Colonic mucosa (tissue), 4 donors: ENCODE measurements around the gene TEDC1. TPM values are rescaled to one million over a fixed set of nuclear protein-coding genes. Genes with fewer than 3 reads are reported as not detected.

ENCODE experiments used
- DNase-seq: peaks from one replicate; pipeline ENCODE4 v3.0.0-alpha.2; 2020
- H3K27ac ChIP-seq: fragments of 200-600 bp; one replicate; pipeline ENCODE4 v1.8.0; 2021
- H3K27me3 ChIP-seq: fragments of 200-600 bp; one replicate; pipeline ENCODE4 v1.8.0; 2021
- H3K36me3 ChIP-seq: fragments of 200-600 bp; one replicate; pipeline ENCODE4 v1.8.0; 2021
- H3K4me1 ChIP-seq: fragments of 200-600 bp; one replicate; pipeline ENCODE4 v1.8.0; 2021; ENCODE audit warnings: mild to moderate bottlenecking
- H3K4me3 ChIP-seq: fragments of 200-600 bp; one replicate; pipeline ENCODE4 v1.8.0; 2021
- H3K9ac ChIP-seq, 2 donors: one replicate each; pipeline ENCODE4 v1.7.0; 2013; ENCODE audit warnings: control low read depth in 2 of 2, low read depth in 2 of 2, low read length in 2 of 2
- H3K9me3 ChIP-seq: fragments of 200-600 bp; one replicate; pipeline ENCODE4 v1.8.0; 2021
- intact Hi-C: fragments of 100-400 bp; cut with DNase I; formaldehyde crosslinking; loops from one replicate; pipeline ENCODE4 v1.14.1; 2022
- total RNA-seq, 2 donors: library from RNA; stranded (reverse); fragmentation: NEBNext Ultra II Directional in 1 of 2; extraction: Animal tissue kit (Norgen Biotek cat#: 25700) in 1 of 2; gene quantifications; one replicate each; pipeline ENCODE4 v1.2.1, GENCODE V29; 2021
- TF ChIP-seq, protein P1 (sequence below): fragments of 200-600 bp; IDR thresholded peaks from one replicate; pipeline ENCODE4 v1.8.0; 2022; ENCODE audit warnings: antibody characterized with exemption, mild to moderate bottlenecking
- donor health status: healthy.
- donor health status: DM: no; HTN: no; CAD: no.
- donor health status: DM: no; HTN: no; CAD: no.

TEDC1 gene
- total RNA-seq, 2 donors from 2014 or later = 15.0 to 55.7 TPM

DNA sequence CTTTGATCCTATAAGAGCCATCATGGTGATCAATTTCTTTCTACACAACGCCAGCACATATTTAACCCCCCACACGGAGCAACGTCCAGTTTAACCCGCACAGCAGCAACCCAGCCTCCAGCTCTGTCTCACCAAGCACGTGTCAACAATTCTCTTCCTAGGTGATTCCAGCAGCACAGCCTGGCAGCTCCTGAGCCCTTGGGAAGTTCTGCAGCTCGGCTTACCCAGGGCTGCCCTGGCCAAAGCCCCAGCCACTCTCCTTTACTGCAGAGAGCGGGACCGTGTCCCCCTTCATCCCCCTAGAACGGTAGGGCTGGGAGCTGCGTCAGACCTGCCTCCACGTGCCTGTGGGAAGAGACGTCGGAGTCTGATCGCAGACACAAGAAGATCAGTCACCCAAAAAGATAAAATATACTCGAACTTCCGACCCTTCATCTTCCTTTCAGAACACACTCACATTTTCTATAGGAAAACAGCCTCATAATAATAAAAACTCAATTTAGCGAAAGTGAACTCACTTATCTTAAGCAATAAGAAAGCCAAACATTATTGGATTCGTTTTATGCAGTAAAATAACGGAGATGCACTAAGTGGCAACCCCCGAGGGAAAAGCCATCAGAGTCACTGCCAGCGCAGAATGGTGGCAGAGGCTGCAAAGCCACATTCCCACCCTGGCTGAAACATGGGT is 42.9 kb downstream of the TEDC1 start:
- no peak for DNase-seq
- H3K4me1 ChIP-seq = peaks cover 5% of the 10 kb centered on the region
- no peaks in the 10 kb centered on the region for H3K9me3 ChIP-seq
- H3K9ac ChIP-seq = no peak overlapping the region
- no peak overlapping the region for H3K4me3 ChIP-seq
- no peak overlapping the region for H3K27ac ChIP-seq
- intact Hi-C loops = no loop called here
- H3K27me3 ChIP-seq = peaks cover 12% of the 10 kb centered on the region
- no peaks in the 10 kb centered on the region for H3K36me3 ChIP-seq
- TF ChIP-seq, protein P1, sequence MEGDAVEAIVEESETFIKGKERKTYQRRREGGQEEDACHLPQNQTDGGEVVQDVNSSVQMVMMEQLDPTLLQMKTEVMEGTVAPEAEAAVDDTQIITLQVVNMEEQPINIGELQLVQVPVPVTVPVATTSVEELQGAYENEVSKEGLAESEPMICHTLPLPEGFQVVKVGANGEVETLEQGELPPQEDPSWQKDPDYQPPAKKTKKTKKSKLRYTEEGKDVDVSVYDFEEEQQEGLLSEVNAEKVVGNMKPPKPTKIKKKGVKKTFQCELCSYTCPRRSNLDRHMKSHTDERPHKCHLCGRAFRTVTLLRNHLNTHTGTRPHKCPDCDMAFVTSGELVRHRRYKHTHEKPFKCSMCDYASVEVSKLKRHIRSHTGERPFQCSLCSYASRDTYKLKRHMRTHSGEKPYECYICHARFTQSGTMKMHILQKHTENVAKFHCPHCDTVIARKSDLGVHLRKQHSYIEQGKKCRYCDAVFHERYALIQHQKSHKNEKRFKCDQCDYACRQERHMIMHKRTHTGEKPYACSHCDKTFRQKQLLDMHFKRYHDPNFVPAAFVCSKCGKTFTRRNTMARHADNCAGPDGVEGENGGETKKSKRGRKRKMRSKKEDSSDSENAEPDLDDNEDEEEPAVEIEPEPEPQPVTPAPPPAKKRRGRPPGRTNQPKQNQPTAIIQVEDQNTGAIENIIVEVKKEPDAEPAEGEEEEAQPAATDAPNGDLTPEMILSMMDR = no peak

DNA sequence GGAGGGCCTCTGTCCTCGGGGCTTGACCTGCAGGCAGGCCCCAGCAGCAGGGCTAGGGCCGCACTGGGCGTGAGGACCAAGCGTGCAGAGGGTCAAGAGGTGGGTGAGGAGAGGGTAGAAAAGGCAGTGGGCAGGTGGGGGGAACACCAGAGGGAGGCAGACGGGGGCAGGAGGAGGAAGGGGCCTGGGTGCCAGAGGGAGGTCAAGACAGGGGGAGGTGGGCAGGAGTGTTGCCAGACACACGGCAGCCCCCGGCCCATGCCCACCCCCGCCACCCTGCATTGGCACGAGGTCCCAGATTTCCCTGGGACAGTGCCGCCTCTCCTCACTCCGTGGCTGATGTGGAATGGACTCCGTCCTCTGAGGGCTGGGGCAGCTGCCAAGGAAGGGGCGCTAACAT is 43.5 kb downstream of the TEDC1 start:
- no peak overlapping the region for H3K4me3 ChIP-seq
- H3K4me1 ChIP-seq = no peaks in the 10 kb centered on the region
- DNase-seq = no peak
- no peak overlapping the region for H3K9ac ChIP-seq
- H3K9me3 ChIP-seq = no peaks in the 10 kb centered on the region
- intact Hi-C loops = no loop called here
- no peaks in the 10 kb centered on the region for H3K36me3 ChIP-seq
- no peak overlapping the region for H3K27ac ChIP-seq
- H3K27me3 ChIP-seq = peaks cover 6% of the 10 kb centered on the region
- TF ChIP-seq, protein P1 = no peak

DNA sequence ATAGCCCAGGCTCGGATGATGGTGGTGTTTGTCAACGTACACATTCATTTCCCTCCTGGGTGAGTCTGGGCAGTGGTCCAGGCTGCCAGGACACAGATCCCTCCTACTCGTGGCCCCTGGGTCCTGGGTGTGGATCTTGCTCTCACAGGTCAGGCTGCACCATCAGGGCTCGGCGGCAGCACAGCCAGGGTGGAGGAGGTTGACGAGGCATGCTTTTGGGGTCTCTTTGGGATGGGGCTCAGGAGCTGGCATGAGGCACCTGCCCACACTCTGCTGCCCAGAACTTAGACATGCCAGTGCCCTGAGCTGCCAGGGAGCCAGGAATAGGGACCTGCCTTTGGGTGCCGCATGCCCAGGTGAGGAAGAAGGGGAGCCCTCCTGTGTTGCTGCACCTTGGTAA is 45.0 kb downstream of the TEDC1 start:
- H3K27ac ChIP-seq = no peak overlapping the region
- no peak overlapping the region for H3K9ac ChIP-seq
- TF ChIP-seq, protein P1 = no peak
- H3K9me3 ChIP-seq = no peaks in the 10 kb centered on the region
- no peaks in the 10 kb centered on the region for H3K36me3 ChIP-seq
- H3K27me3 ChIP-seq = no peaks in the 10 kb centered on the region
- DNase-seq = no peak
- H3K4me3 ChIP-seq = no peak overlapping the region
- intact Hi-C loops = no loop called here
- H3K4me1 ChIP-seq = no peaks in the 10 kb centered on the region

DNA sequence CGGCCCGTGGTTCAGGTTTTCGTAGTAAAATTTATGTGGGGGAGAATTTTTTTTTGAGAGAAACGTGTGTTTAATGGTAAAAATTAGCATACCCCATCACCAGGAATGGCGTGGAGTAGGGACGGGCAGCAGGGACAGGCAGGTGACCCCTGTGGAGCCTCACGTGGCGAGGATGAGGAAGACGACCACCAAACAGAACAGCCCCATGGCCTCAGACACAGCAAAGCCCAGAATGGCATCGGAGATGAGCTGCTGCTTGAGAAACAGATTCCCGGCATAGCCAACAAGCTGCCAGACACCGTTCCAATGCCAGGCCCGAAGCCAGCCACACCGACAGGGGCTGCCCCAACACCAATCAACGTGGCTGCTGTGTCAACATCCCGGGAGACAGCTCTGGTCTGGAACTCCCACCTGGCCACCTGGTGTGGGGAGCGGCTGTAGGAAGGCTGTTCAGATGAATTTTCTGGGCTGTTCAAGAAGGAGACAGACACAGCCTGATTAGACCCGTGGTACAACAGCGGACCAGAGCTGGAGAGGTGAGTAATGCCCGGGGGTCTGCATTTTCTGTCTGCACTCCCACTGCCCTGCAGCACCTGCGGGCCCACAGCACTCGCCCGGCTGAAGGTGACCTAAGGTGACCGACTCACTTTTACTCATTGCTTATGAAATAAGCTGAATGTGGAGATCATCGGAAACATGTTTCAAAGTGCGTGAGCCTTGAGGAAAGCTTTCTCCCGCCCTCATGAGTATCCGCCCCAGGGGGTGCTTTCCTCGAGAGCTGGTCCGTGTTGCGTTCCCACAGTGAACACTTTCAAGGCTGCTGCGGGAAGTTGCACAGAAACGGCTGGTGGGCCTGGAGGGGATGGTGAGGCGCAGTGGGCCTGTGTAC is 45.9 kb downstream of the TEDC1 start:
- Histone ChIP-seq H3K4me3 (no peak overlapping the region), H3K27ac (no peak overlapping the region), H3K9me3 (no peaks in the 10 kb centered on the region), H3K4me1 (no peaks in the 10 kb centered on the region), H3K27me3 (no peaks in the 10 kb centered on the region), H3K36me3 (no peaks in the 10 kb centered on the region), H3K9ac (no peak overlapping the region)
- intact Hi-C loops = no loop called here
- TF ChIP-seq, protein P1 = no peak
- no peak for DNase-seq

DNA sequence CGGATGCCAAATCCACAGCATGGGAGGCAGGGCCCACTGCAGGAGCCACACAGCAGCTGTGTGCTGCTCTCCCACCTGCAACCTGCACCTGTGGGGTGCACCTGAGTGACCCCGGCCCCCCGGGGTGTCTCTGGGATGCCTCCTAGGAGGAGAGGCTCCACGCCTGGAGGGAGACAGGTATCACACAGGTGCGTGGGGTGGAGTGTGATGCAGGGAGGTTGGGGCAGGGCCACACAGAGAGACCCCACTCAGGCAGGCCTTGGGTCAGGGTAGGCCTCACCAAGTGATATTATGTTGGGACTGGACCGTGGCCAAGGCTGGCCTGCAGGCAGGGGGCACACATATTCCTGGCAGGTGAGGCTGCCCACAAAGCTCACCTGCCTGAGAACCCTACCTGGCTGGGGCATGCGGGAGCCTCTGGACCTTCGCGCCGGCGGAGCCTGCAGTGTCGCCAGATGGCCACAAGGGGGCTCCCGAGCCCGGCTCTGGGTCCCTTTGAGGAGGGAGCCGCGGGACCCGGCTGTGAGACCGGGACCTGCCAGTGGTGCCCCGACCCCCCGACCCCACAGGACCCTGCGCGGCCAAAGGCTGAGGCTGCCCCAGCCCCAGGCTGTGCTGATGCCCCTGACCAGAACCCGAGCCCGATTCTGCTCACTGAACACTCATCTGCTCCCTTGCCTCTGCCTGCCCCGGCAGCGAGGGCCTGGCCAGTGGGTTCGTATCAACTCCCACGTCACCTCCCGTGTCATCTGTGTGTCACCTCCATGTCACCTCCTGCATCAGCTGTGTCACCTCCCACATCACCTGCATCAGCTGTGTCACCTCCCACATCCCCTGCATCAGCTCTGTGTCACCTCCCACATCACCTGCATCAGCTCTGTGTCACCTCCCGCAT is 46.8 kb downstream of the TEDC1 start:
- TF ChIP-seq, protein P1 = peak; percentile 98
- Histone ChIP-seq H3K36me3 (no peaks in the 10 kb centered on the region), H3K4me3 (no peak overlapping the region), H3K27ac (no peak overlapping the region), H3K27me3 (no peaks in the 10 kb centered on the region), H3K4me1 (no peaks in the 10 kb centered on the region), H3K9ac (no peak overlapping the region), H3K9me3 (no peaks in the 10 kb centered on the region)
- peak; percentile 64 for DNase-seq
- intact Hi-C loops = no loop called here
